ENCODE measurements around the gene SLC6A6. TPM values are rescaled to one million over a fixed set of nuclear protein-coding genes. Genes with fewer than 3 reads are reported as not detected.
A peak's percentile ranks its signal among the peaks of the same experiment; 100 is the strongest.

SLC6A6 gene
- total and polyA plus RNA-seq, 8 donors: 3.0 to 36.7 (median 19.7) TPM

DNA sequence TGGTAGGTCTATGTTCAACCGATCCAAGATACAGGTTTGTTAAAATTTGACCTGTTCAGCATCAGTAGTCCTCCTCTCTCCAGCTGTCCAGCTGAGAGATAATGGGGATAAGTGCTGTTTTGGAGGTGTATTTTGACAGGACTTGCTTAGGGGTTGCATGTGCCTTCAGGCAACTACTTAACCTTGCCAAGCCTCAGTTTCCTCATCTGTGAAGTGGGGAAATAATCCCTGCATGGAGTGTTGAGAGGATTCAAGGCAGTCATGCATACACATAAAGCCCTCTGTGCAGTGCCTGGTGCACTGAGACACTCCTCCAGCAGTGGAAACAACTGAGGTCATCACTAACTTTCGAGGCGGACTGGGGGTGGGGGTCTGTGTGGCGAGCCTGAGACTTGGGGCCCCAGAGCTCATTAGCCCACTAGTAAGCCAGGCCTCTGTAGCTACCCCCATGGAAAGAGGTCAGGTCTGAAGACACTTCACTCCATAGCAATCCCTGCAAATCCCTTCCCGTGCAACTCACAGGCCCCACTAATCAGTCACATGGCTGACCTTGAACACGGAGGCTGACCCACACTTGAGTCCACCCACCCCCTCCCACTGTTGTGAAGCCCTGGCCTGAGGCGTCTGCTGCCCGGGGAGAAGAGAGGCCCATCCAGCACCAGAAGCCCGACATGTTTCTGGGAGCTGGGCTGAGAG, 25.9 kb upstream of the SLC6A6 start:
- H3K36me3 ChIP-seq: no peaks in the 10 kb centered on the region
- H3K9me3 ChIP-seq: no peaks in the 10 kb centered on the region
- no peak for TF ChIP-seq EP300 (IDR thresholded peaks at IDR 0.05)
- TF ChIP-seq POLR2AphosphoS5 (IDR thresholded peaks at IDR 0.05): no peak
- no peak for TF ChIP-seq POLR2A (IDR thresholded peaks at IDR 0.05)
- TF ChIP-seq CTCF (IDR thresholded peaks at IDR 0.05): no peak
- WGBS, 5 donors: 75 to 89% (median 85%) methylated on average over 8 to 9 of the region's 9 CpGs
- no peak for DNase-seq
- peaks cover 11 to 64% (median 29%) of the 10 kb centered on the region in 4 donors for H3K4me1 ChIP-seq
- intact Hi-C loops (cut with DNase I; ENCODE audit: low total_unique reads): no loop called here
- no peaks in the 10 kb centered on the region for H3K27me3 ChIP-seq
- H3K4me3 ChIP-seq: no peak overlapping the region
- peak overlapping the region in 1 of 5 donors; percentile 67 for H3K27ac ChIP-seq

DNA sequence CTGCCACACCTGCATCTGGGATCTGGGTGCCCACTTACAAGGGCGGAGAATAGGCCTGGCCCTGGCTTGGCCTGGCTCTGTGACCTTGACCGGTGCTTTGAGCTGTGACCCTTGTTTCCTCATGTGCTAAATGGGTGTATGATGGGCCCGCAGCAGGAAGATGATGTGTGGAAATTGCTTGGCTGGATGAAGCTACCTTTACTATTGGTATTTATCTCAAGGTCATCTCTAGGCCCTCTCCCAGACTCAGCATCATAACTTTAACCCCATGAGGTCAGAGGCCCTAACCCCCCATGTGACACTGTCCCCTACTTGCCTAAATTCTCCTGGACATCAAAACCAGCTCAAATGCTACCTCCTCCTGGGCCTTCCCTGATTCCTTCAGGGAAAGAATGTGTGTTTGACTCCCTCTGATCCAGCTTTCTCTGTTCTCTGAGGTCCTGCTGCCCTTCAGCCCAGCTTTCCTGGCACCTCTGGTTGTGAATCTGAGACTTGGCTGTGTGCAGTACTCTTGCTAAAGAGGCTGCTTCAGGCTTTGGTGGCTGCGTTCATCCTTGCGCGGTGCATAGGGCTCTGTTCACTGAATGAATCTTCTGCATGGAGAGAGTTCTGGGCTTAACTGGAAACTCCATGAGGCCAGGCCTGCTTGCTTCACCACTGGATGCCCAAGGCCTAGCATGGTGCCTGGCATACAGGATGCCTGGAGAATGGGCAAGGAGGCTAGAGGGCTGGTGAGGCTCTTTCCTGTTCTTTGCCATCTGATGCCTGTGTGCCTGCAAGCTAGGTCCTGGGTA, 25.2 kb upstream of the SLC6A6 start:
- intact Hi-C loops (cut with DNase I; ENCODE audit: low total_unique reads): no loop called here
- Histone ChIP-seq H3K27me3 (no peaks in the 10 kb centered on the region), H3K4me1 (peaks cover 11 to 56% (median 22%) of the 10 kb centered on the region in 4 donors), H3K9me3 (no peaks in the 10 kb centered on the region), H3K27ac (peak overlapping the region in 2 of 5 donors; percentile 67), H3K36me3 (no peaks in the 10 kb centered on the region), H3K4me3 (no peak overlapping the region)
- WGBS, 5 donors: 89 to 96% (median 94%) methylated on average over 6 of the region's 6 CpGs
- DNase-seq: no peak
- TF ChIP-seq POLR2A (IDR thresholded peaks at IDR 0.05) (no peak), POLR2AphosphoS5 (IDR thresholded peaks at IDR 0.05) (no peak), CTCF (IDR thresholded peaks at IDR 0.05) (no peak), EP300 (IDR thresholded peaks at IDR 0.05) (no peak)

GRCh38 chr3:14377838-14378169, 24.6 kb upstream of the SLC6A6 start:
- intact Hi-C loops (cut with DNase I; ENCODE audit: low total_unique reads): no loop called here
- Histone ChIP-seq H3K4me1 (peaks cover 11 to 51% (median 19%) of the 10 kb centered on the region in 4 donors), H3K27ac (peak overlapping the region in 3 of 5 donors; percentile 13 to 67 (median 67)), H3K9me3 (no peaks in the 10 kb centered on the region), H3K27me3 (no peaks in the 10 kb centered on the region), H3K4me3 (no peak overlapping the region), H3K36me3 (no peaks in the 10 kb centered on the region)
- DNase-seq: no peak
- no peak for TF ChIP-seq CTCF (IDR thresholded peaks at IDR 0.05)
- TF ChIP-seq POLR2AphosphoS5 (IDR thresholded peaks at IDR 0.05): no peak
- TF ChIP-seq POLR2A (IDR thresholded peaks at IDR 0.05): no peak
- TF ChIP-seq EP300 (IDR thresholded peaks at IDR 0.05): no peak
- 68 to 87% (median 77%) methylated on average over 3 of the region's 3 CpGs for WGBS, 5 donors

GRCh38 chr3:14378415-14378814, 24.0 kb upstream of the SLC6A6 start:
- TF ChIP-seq EP300 (IDR thresholded peaks at IDR 0.05): no peak
- TF ChIP-seq POLR2AphosphoS5 (IDR thresholded peaks at IDR 0.05): peak in 2 of 3 donors; percentile 30 to 37
- TF ChIP-seq CTCF (IDR thresholded peaks at IDR 0.05): no peak
- no peak for TF ChIP-seq POLR2A (IDR thresholded peaks at IDR 0.05)
- DNase-seq: no peak
- no peaks in the 10 kb centered on the region for H3K36me3 ChIP-seq
- no peak overlapping the region for H3K4me3 ChIP-seq
- peaks cover 11 to 46% (median 18%) of the 10 kb centered on the region in 4 donors for H3K4me1 ChIP-seq
- no peaks in the 10 kb centered on the region for H3K27me3 ChIP-seq
- intact Hi-C loops (cut with DNase I; ENCODE audit: low total_unique reads): no loop called here
- WGBS, 5 donors: 34 to 69% (median 64%) methylated on average over 4 of the region's 4 CpGs
- peak overlapping the region in 4 of 5 donors; percentile 13 to 67 (median 58) for H3K27ac ChIP-seq
- H3K9me3 ChIP-seq: no peaks in the 10 kb centered on the region

All from stomach (tissue), 9 donors.